ENCODE results near the gene ZNF792. TPM values are rescaled to one million over a fixed set of nuclear protein-coding genes. Genes with fewer than 3 reads are reported as not detected.

ZNF792 gene
- total RNA-seq, 3 donors from 2014 or later (not counting 1 experiment from before 2014, with no cell fraction given), result 11.9 to 19.6 (median 16.2) TPM

GRCh38 chr19:35004517-35005255, 40.7 kb upstream of the ZNF792 start:
- no peak for ATAC-seq
- no peaks in the 10 kb centered on the region for H3K27me3 Mint-ChIP-seq (ENCODE audit: low read depth in 2 of 2)
- H3K4me1 Mint-ChIP-seq, result peaks cover 32 to 53% of the 10 kb centered on the region in 2 donors
- no peak overlapping the region for H3K4me3 Mint-ChIP-seq
- no peak for DNase-seq
- TF ChIP-seq CTCF (IDR thresholded peaks at IDR 0.05), result no peak
- Histone ChIP-seq H3K27ac (ENCODE audit: low read length) (no peak overlapping the region), H3K9me3 (ENCODE audit: control insufficient read depth, insufficient read depth, low read length) (no peaks in the 10 kb centered on the region), H3K4me1 (ENCODE audit: control insufficient read depth, insufficient read depth, low read length) (peaks cover 46% of the 10 kb centered on the region), H3K4me3 (ENCODE audit: low read length) (no peak overlapping the region), H3K27me3 (ENCODE audit: control insufficient read depth, insufficient read depth, low read length) (no peaks in the 10 kb centered on the region), H3K36me3 (ENCODE audit: control insufficient read depth, insufficient read depth, low read length) (peaks cover 16% of the 10 kb centered on the region)
- no peaks in the 10 kb centered on the region for H3K9me3 Mint-ChIP-seq
- H3K27ac Mint-ChIP-seq, result peak overlapping the region; percentile 41 to 93
- intact Hi-C loops (cut with micrococcal nuclease), result no loop called here
- 96% methylated on average over 18 of the region's 18 CpGs for WGBS (ENCODE audit: insufficient coverage)
- no peaks in the 10 kb centered on the region for H3K36me3 Mint-ChIP-seq

- Mint-ChIP-seq H3K27me3 (ENCODE audit: low read depth in 2 of 2) (no peaks in the 10 kb centered on the region), H3K9me3 (no peaks in the 10 kb centered on the region), H3K36me3 (no peaks in the 10 kb centered on the region), H3K4me3 (peak overlapping the region; percentile 95), H3K27ac (peak overlapping the region; percentile 83 to 93), H3K4me1 (peaks cover 46 to 73% of the 10 kb centered on the region in 2 donors)
- no peak for DNase-seq
- intact Hi-C loops (cut with micrococcal nuclease), result no loop called here
- Histone ChIP-seq H3K4me3 (ENCODE audit: low read length) (no peak overlapping the region), H3K9me3 (ENCODE audit: control insufficient read depth, insufficient read depth, low read length) (no peaks in the 10 kb centered on the region), H3K27me3 (ENCODE audit: control insufficient read depth, insufficient read depth, low read length) (no peaks in the 10 kb centered on the region), H3K4me1 (ENCODE audit: control insufficient read depth, insufficient read depth, low read length) (peaks cover 66% of the 10 kb centered on the region), H3K36me3 (ENCODE audit: control insufficient read depth, insufficient read depth, low read length) (peaks cover 6% of the 10 kb centered on the region), H3K27ac (ENCODE audit: low read length) (no peak overlapping the region)
- 90% methylated on average over 11 of the region's 11 CpGs for WGBS (ENCODE audit: insufficient coverage)
- no peak for ATAC-seq
- TF ChIP-seq CTCF (IDR thresholded peaks at IDR 0.05), result no peak
These were observed 38.1 kb upstream of the ZNF792 start for GRCh38 chr19:35002037-35002535.

- intact Hi-C loops (cut with micrococcal nuclease), result no loop called here
- TF ChIP-seq CTCF (IDR thresholded peaks at IDR 0.05), result no peak
- DNase-seq (peak; percentile 27 to 84), ATAC-seq (peak; percentile 33 to 58 (median 48))
- peak overlapping the region; percentile 83 to 93 for H3K27ac Mint-ChIP-seq
- no peaks in the 10 kb centered on the region for H3K9me3 Mint-ChIP-seq
- peaks cover 49 to 67% of the 10 kb centered on the region in 2 donors for H3K4me1 Mint-ChIP-seq
- peaks cover 2% of the 10 kb centered on the region for H3K36me3 ChIP-seq (ENCODE audit: control insufficient read depth, insufficient read depth, low read length)
- H3K4me3 Mint-ChIP-seq, result peak overlapping the region; percentile 95
- H3K9me3 ChIP-seq (ENCODE audit: control insufficient read depth, insufficient read depth, low read length), result no peaks in the 10 kb centered on the region
- 2% methylated on average over 46 of the region's 46 CpGs for WGBS (ENCODE audit: insufficient coverage)
- H3K27me3 ChIP-seq (ENCODE audit: control insufficient read depth, insufficient read depth, low read length), result no peaks in the 10 kb centered on the region
- H3K27me3 Mint-ChIP-seq (ENCODE audit: low read depth in 2 of 2), result no peaks in the 10 kb centered on the region
- H3K27ac ChIP-seq (ENCODE audit: low read length), result peak overlapping the region; percentile 71
- peak overlapping the region; percentile 46 for H3K4me3 ChIP-seq (ENCODE audit: low read length)
- H3K36me3 Mint-ChIP-seq, result no peaks in the 10 kb centered on the region
- H3K4me1 ChIP-seq (ENCODE audit: control insufficient read depth, insufficient read depth, low read length), result peaks cover 78% of the 10 kb centered on the region
These were observed 36.8 kb upstream of the ZNF792 start for GRCh38 chr19:35000647-35001501.
